Nephron (organoid): ENCODE measurements around the gene LAMTOR3.

Source experiments
- H3K27ac Mint-ChIP-seq, 3 experiments: 2 replicates each; pipeline ENCODE4 v1.8.0; 2020; ENCODE audit warnings: mixed read lengths in 3 of 3, mild to moderate bottlenecking in 2 of 3, moderate library complexity in 1 of 3
- H3K27me3 Mint-ChIP-seq: 2 replicates; pipeline ENCODE4 v1.8.0; 2021; ENCODE audit warnings: low read depth, mild to moderate bottlenecking, moderate library complexity, mixed read lengths
- H3K36me3 Mint-ChIP-seq: 2 replicates; pipeline ENCODE4 v1.8.0; 2020; ENCODE audit warnings: low read depth, mixed read lengths
- H3K4me1 Mint-ChIP-seq: 2 replicates; pipeline ENCODE4 v1.8.0; 2020; ENCODE audit warnings: mixed read lengths
- H3K4me3 Mint-ChIP-seq, 3 experiments: 2 replicates each; pipeline ENCODE4 v1.8.0; 2020; ENCODE audit warnings: mild to moderate bottlenecking in 3 of 3, mixed read lengths in 3 of 3, moderate library complexity in 2 of 3
- H3K9me3 Mint-ChIP-seq: 2 replicates; pipeline ENCODE4 v1.8.0; 2020; ENCODE audit warnings: mixed read lengths
- CTCF ChIP-seq, 3 experiments: fragments of 200-600 bp; sonication (generic); IDR thresholded peaks; one replicate each; pipeline ENCODE4 v1.5.0; 2021; ENCODE audit warnings: antibody characterized with exemption in 3 of 3; ENCODE audit not compliant: unreplicated experiment in 3 of 3

The LAMTOR3 gene

DNA sequence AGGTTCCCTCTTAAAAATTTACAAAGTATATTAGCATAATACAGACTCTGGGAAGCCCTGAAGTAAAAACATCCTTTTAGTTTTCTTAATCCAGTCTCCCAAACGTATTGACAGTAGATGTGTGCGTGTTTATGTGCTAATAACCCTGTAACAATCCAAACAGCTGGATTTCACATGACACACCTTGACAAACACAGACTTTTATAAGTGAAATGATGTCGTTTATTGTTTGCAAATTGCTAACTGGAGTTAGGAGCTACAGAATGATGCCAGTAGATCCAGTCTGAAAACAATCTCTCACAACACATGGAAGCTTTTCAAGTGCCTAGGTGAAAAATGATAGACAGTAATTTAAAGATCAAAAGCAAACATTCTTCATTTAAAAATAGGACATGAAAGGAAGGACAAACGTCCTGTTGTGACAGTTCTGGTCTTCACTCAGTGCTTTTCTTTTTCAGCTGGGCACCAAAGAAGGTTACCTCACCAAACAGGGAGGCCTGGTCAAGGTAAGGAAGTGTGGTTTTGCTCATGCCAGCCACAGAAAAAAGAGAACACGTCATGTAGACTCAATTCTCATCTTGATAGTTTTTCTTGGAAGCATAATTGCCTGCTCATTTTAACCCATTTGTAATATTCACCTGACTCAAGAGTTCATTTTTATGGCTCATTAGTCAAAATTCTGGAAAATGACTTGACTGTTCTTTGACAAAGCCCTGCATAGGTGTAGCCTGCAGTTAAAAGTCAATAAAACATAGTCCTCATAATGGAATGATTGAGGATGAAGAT lies 32.9 kb downstream of the LAMTOR3 start:
- Mint-ChIP-seq H3K4me3 (no peak overlapping the region), H3K4me1 (no peaks in the 10 kb centered on the region), H3K9me3 (no peaks in the 10 kb centered on the region), H3K27me3 (no peaks in the 10 kb centered on the region), H3K27ac (no peak overlapping the region), H3K36me3 (no peaks in the 10 kb centered on the region)
- no peak for TF ChIP-seq CTCF (IDR thresholded peaks at IDR 0.05; ENCODE audit: unreplicated experiment in 3 of 3)

- no peak for TF ChIP-seq CTCF (IDR thresholded peaks at IDR 0.05; ENCODE audit: unreplicated experiment in 3 of 3)
These were observed 33.7 kb downstream of the LAMTOR3 start for GRCh38 chr4:99860521-99860920.

DNA sequence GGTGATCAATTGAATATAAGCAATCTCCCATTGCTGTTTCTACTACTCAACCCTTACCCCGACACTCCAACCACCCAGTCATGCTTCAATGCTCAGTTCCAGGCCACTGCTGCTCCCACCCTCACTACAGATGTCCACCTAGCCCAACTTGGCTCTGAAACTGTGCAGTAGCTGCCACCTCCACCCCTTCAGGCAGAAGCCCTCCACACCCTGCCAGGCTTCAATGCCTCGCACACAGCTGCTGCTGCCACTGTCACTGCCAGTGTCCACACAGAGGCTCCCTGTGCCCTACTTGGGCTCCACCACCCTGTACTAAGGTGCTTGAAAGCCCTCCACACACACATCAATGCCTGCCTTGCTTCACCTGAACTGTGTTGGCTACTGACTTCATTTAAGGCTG lies 34.6 kb downstream of the LAMTOR3 start:
- TF ChIP-seq CTCF (IDR thresholded peaks at IDR 0.05; ENCODE audit: unreplicated experiment in 3 of 3): no peak
- Mint-ChIP-seq H3K27ac (no peak overlapping the region), H3K36me3 (no peaks in the 10 kb centered on the region), H3K9me3 (no peaks in the 10 kb centered on the region), H3K4me3 (no peak overlapping the region), H3K27me3 (no peaks in the 10 kb centered on the region), H3K4me1 (no peaks in the 10 kb centered on the region)

More at GRCh38 chr4:99860521-99860920, 33.7 kb downstream of the LAMTOR3 start:
- Mint-ChIP-seq H3K27ac (no peak overlapping the region), H3K4me1 (no peaks in the 10 kb centered on the region), H3K27me3 (no peaks in the 10 kb centered on the region), H3K4me3 (no peak overlapping the region), H3K36me3 (no peaks in the 10 kb centered on the region), H3K9me3 (no peaks in the 10 kb centered on the region)

DNA sequence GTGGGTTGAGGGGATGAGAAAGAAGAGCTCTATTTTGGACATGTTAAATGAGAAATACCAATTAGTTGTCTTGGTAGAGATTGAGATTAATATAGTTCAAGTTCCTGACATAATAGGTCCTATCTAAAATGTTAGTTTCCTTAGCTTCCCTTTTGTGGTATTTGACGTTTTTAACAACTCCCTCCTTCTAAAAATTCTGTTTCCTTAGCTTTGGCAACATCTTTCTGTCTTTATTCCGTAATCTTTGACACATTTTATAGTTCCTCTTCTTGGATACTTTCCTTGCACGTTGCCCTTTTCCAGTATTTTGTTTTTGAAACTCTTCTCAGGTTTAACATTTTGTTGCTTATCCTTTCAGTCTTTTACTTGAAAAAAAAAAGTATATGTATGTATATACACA lies 36.9 kb downstream of the LAMTOR3 start:
- Mint-ChIP-seq H3K27me3 (no peaks in the 10 kb centered on the region), H3K4me3 (no peak overlapping the region), H3K4me1 (no peaks in the 10 kb centered on the region), H3K27ac (no peak overlapping the region), H3K9me3 (no peaks in the 10 kb centered on the region), H3K36me3 (no peaks in the 10 kb centered on the region)
- no peak for TF ChIP-seq CTCF (IDR thresholded peaks at IDR 0.05; ENCODE audit: unreplicated experiment in 3 of 3)

DNA sequence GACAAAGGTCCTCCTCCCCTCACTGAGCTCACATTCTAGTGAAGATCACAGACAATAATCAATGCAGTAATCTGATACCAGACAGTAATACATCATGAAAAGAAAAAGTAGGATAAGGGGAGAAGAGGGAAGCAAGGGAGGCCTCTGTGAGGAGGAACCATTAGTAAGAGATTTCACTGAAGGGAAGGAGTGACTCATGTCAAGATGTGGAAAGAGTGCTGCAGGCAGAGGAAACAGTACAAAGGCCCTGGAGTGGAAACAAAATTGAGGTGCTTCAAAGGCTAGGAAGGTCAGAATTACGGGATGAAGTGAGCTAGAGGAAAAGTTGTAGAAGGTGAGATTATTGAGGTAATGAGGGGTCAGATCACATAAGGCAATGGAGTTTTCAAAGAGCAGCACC lies 38.1 kb downstream of the LAMTOR3 start:
- Mint-ChIP-seq H3K4me3 (no peak overlapping the region), H3K9me3 (no peaks in the 10 kb centered on the region), H3K4me1 (no peaks in the 10 kb centered on the region), H3K27ac (no peak overlapping the region), H3K36me3 (no peaks in the 10 kb centered on the region), H3K27me3 (no peaks in the 10 kb centered on the region)
- no peak for TF ChIP-seq CTCF (IDR thresholded peaks at IDR 0.05; ENCODE audit: unreplicated experiment in 3 of 3)

- no peaks in the 10 kb centered on the region for H3K9me3 Mint-ChIP-seq
- no peaks in the 10 kb centered on the region for H3K27me3 Mint-ChIP-seq
- H3K36me3 Mint-ChIP-seq: no peaks in the 10 kb centered on the region
- no peak for TF ChIP-seq CTCF (IDR thresholded peaks at IDR 0.05; ENCODE audit: unreplicated experiment in 3 of 3)
- no peak overlapping the region for H3K4me3 Mint-ChIP-seq
- no peaks in the 10 kb centered on the region for H3K4me1 Mint-ChIP-seq
- H3K27ac Mint-ChIP-seq: no peak overlapping the region
These were observed 38.5 kb downstream of the LAMTOR3 start for GRCh38 chr4:99855678-99856077.
